KMS-11 (cell line): ENCODE results near the gene FTMT.

Experiments used
- H2AFZ ChIP-seq: fragments of 200-600 bp; sonication (generic); 2 replicates; pipeline ENCODE4 v1.6.1; 2016; ENCODE audit warnings: antibody characterized with exemption, mixed run types, low read depth
- H3K27ac ChIP-seq: fragments of 200-600 bp; sonication (generic); 2 replicates; pipeline ENCODE4 v1.6.1; 2016; ENCODE audit warnings: mild to moderate bottlenecking, mixed run types
- H3K27me3 ChIP-seq: fragments of 200-600 bp; sonication (generic); 2 replicates; pipeline ENCODE4 v1.6.1; 2017; ENCODE audit warnings: mild to moderate bottlenecking, low read depth, mixed run types, moderate library complexity; ENCODE audit not compliant: insufficient read depth
- H3K36me3 ChIP-seq: fragments of 200-600 bp; sonication (generic); 2 replicates; pipeline ENCODE4 v1.6.1; 2017; ENCODE audit warnings: mild to moderate bottlenecking, mixed run types; ENCODE audit not compliant: insufficient read depth
- H3K4me1 ChIP-seq: fragments of 200-600 bp; sonication (generic); 2 replicates; pipeline ENCODE4 v1.6.1; 2016; ENCODE audit warnings: mild to moderate bottlenecking, low read depth, mixed run types; ENCODE audit not compliant: poor library complexity, severe bottlenecking
- H3K4me2 ChIP-seq: fragments of 200-600 bp; sonication (generic); 2 replicates; pipeline ENCODE4 v1.7.0; 2016; ENCODE audit warnings: mild to moderate bottlenecking, mixed run types
- H3K4me3 ChIP-seq: fragments of 200-600 bp; sonication (generic); IDR thresholded peaks from 2 replicates; pipeline ENCODE4 v1.6.1; 2017; ENCODE audit warnings: low read depth, low read length, mixed read lengths; ENCODE audit not compliant: insufficient read depth
- H3K79me2 ChIP-seq: fragments of 200-600 bp; sonication (generic); 2 replicates; pipeline ENCODE4 v1.6.1; 2016; ENCODE audit warnings: low read depth, mixed run types; ENCODE audit not compliant: insufficient read depth
- H3K9ac ChIP-seq: fragments of 200-600 bp; sonication (generic); 2 replicates; pipeline ENCODE4 v1.6.1; 2016; ENCODE audit warnings: mild to moderate bottlenecking, mixed run types
- H4K20me1 ChIP-seq: fragments of 200-600 bp; sonication (generic); 2 replicates; pipeline ENCODE4 v1.6.1; 2016; ENCODE audit warnings: mild to moderate bottlenecking, mixed run types; ENCODE audit not compliant: insufficient read depth
- TF ChIP-seq, protein P1 (sequence below): fragments of 200-600 bp; sonication (generic); conservative IDR thresholded peaks from 2 replicates; pipeline ENCODE4 v1.6.1; 2017; ENCODE audit warnings: low read depth, mild to moderate bottlenecking, antibody characterized with exemption, low read length, moderate library complexity, mixed read lengths

FTMT gene

DNA sequence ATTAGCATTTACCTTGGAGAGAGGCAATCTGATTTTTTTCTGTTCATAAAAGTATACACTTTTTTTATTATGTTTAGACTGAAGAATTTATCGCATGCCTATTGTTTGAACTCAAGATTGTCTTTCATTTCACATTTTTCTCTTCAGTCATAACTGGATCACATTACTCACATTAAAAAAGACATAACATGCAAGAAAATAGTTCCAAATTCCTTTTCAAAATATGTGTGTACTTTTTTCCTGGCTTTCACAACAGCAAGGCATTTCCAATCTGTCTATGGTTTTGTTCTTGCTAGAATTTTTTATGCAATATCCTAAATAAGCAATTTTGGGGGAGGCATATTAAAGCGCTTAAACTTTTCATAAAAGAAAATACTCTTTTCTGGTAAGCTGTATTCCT is 21.2 kb downstream of the FTMT start:
- Histone ChIP-seq H3K4me2 (no peak overlapping the region), H2AFZ (no peak overlapping the region), H3K4me1 (no peaks in the 10 kb centered on the region), H3K36me3 (no peaks in the 10 kb centered on the region), H3K4me3 (no peak overlapping the region), H3K27me3 (no peaks in the 10 kb centered on the region), H4K20me1 (no peaks in the 10 kb centered on the region), H3K9ac (no peak overlapping the region), H3K79me2 (no peaks in the 10 kb centered on the region), H3K27ac (no peak overlapping the region)
- TF ChIP-seq, protein P1, sequence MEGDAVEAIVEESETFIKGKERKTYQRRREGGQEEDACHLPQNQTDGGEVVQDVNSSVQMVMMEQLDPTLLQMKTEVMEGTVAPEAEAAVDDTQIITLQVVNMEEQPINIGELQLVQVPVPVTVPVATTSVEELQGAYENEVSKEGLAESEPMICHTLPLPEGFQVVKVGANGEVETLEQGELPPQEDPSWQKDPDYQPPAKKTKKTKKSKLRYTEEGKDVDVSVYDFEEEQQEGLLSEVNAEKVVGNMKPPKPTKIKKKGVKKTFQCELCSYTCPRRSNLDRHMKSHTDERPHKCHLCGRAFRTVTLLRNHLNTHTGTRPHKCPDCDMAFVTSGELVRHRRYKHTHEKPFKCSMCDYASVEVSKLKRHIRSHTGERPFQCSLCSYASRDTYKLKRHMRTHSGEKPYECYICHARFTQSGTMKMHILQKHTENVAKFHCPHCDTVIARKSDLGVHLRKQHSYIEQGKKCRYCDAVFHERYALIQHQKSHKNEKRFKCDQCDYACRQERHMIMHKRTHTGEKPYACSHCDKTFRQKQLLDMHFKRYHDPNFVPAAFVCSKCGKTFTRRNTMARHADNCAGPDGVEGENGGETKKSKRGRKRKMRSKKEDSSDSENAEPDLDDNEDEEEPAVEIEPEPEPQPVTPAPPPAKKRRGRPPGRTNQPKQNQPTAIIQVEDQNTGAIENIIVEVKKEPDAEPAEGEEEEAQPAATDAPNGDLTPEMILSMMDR, result no peak

DNA sequence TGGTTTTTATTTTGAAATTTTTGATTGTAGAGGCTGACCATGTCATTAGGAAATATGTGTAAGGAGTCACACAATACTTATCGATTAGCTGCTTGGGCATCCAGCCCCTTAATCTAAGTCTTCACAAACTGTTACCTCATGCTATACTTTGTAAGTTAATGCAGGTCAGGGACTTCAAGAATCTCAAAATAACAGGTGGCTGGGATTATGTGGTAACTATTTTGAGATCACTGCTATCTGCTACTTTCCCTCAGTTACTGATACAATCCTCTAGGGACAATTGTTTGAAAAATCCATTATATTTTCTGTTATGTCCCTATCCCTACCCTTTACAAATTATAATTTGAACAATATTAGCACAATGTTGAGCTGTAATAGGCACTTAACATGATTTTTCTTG is 21.7 kb downstream of the FTMT start:
- no peaks in the 10 kb centered on the region for H3K79me2 ChIP-seq
- no peaks in the 10 kb centered on the region for H3K4me1 ChIP-seq
- TF ChIP-seq, protein P1, result no peak
- no peak overlapping the region for H3K27ac ChIP-seq
- H4K20me1 ChIP-seq, result no peaks in the 10 kb centered on the region
- no peak overlapping the region for H3K9ac ChIP-seq
- no peaks in the 10 kb centered on the region for H3K36me3 ChIP-seq
- H3K27me3 ChIP-seq, result no peaks in the 10 kb centered on the region
- no peak overlapping the region for H3K4me2 ChIP-seq
- no peak overlapping the region for H2AFZ ChIP-seq
- H3K4me3 ChIP-seq, result no peak overlapping the region

DNA sequence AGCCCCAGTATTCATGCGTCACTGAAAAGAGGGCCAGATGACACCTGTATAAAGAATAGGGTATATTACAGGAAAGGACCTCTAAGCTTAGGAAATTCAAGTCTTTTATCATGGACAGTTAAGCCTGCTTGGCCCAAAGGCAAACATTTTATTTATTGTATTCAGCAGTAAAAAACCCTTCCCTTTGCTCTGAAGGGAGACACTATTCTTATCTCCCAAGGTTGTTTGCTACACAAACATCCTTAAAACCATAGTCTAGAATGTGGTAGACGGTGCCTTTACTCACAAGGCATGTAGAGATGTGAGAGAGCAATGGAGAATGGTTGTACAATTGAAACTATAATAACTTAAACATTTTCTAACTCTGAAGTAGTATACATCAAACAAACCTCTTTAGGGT is 33.9 kb downstream of the FTMT start:
- Histone ChIP-seq H3K4me1 (no peaks in the 10 kb centered on the region), H4K20me1 (no peaks in the 10 kb centered on the region), H3K27me3 (no peaks in the 10 kb centered on the region), H2AFZ (no peak overlapping the region), H3K36me3 (no peaks in the 10 kb centered on the region), H3K79me2 (no peaks in the 10 kb centered on the region), H3K9ac (no peak overlapping the region), H3K4me2 (no peak overlapping the region), H3K4me3 (no peak overlapping the region), H3K27ac (no peak overlapping the region)
- TF ChIP-seq, protein P1, result no peak

DNA sequence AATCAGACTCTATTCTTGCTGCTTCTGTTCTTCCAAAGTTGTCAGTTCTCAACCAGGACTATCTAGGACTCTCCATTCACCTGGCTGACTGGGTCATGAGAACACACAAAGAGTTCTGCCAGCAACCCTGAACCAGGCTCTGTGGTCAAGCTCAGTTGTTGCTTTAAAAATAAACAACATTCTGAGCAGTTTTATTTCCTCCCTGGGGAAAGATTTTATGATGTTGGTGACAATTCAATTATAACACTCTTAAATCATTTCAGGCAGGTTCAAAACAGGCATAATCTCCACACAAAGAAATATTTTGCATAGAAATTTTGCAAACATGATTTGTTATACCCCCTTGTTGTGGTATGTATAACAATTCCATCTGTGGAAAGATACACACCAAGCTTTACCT is 36.0 kb downstream of the FTMT start:
- Histone ChIP-seq H3K4me1 (no peaks in the 10 kb centered on the region), H3K9ac (no peak overlapping the region), H2AFZ (no peak overlapping the region), H3K4me2 (no peak overlapping the region), H3K27ac (no peak overlapping the region), H3K4me3 (no peak overlapping the region), H4K20me1 (no peaks in the 10 kb centered on the region), H3K27me3 (no peaks in the 10 kb centered on the region), H3K36me3 (no peaks in the 10 kb centered on the region), H3K79me2 (no peaks in the 10 kb centered on the region)
- TF ChIP-seq, protein P1, result no peak
